AG09319 (cell line): ENCODE results near the gene SUGT1.

ENCODE experiments used
- DNase-seq: peaks from one replicate; pipeline ENCODE4 v3.0.0-alpha.2; 2010; ENCODE audit warnings: low read depth; ENCODE audit errors: extremely low read depth
- TF ChIP-seq, protein P1 (sequence below): IDR thresholded peaks from 2 replicates; pipeline ENCODE4 v1.5.1; 2011; ENCODE audit warnings: low read depth, mild to moderate bottlenecking, inconsistent platforms, low read length, moderate library complexity

The SUGT1 gene

DNA sequence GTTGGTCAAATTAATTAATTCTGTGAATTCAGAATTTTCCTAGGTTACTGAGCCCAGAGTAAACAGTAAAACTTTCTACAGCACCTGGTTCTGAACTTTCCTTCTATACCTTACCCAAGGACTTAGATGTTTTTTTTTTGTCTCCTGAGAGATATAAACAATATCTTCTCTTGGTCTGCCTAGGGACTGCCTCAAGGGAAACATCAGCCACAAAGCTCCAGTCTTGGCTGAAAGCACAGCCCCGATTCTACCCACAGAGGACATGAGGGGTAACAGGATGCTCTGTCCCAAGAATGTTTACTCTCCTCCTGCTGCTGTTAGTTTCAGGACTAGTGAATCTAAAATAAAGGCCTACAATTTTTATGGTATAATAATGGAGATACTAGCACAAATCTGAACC is 72.7 kb downstream of the SUGT1 start:
- no peak for DNase-seq
- TF ChIP-seq, protein P1, sequence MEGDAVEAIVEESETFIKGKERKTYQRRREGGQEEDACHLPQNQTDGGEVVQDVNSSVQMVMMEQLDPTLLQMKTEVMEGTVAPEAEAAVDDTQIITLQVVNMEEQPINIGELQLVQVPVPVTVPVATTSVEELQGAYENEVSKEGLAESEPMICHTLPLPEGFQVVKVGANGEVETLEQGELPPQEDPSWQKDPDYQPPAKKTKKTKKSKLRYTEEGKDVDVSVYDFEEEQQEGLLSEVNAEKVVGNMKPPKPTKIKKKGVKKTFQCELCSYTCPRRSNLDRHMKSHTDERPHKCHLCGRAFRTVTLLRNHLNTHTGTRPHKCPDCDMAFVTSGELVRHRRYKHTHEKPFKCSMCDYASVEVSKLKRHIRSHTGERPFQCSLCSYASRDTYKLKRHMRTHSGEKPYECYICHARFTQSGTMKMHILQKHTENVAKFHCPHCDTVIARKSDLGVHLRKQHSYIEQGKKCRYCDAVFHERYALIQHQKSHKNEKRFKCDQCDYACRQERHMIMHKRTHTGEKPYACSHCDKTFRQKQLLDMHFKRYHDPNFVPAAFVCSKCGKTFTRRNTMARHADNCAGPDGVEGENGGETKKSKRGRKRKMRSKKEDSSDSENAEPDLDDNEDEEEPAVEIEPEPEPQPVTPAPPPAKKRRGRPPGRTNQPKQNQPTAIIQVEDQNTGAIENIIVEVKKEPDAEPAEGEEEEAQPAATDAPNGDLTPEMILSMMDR, result no peak

DNA sequence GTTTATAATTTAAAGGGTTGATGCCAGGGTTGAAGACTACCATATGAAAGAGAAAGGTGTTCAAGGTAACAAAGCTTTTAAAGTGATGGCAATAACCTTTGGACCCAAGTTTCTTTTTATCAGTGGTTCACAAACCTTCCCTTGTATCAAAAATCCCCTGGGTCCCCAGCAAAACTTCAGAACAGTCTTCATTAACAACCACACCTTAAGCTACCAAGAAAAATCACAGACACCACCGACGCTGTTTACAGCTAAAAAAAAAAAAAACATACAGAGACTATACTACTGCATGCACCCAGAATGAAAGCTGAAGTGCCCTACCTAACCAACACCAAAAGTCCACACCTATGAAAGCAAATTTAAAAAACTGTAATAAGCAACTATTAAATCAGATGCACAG is 73.6 kb downstream of the SUGT1 start:
- TF ChIP-seq, protein P1, result no peak
- DNase-seq, result no peak

DNA sequence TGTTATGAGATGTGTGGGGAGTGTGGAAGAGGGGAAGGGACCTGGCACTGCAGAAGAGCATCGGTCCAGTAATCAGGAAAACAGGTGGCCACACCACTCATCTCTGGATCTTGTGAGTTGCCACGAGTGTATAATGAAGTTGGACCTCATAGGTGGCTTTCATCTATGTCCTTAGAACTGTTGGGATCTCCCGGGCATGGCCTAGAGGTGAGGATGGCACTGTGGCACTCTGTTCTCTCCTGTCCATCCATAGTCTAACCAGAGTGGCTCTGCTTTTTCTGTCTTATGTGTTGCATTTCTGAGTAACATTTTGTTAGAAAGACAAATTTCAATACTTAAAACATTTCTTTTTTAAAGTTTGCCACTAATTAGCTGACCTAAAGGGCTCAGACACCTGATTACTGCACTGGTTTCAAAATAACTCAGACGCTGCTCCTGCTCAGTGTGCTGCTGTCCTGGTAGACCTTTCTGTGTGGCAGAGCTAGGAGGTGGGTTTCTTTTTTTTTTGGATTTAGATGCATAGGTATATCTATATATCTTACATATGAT is 81.5 kb downstream of the SUGT1 start:
- TF ChIP-seq, protein P1, result no peak
- DNase-seq, result no peak

DNA sequence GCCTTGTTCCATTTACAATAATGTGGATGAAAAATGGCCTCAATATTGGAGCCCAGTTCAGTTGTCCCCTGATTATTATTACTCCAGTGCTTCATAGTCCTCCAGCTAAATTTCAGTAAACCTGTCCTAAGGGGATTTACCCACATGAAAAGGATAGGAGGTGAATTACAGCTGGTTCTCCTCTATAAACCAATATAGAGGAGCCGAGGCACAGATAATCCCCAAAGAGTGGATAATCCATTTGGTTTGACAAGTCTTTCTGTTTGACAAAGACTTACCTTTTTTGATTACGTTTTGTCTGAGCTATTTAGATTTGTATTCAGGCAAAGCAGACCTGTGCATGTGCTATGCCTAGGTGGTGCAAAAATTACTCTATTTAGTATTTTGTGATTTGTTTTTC is 84.3 kb downstream of the SUGT1 start:
- no peak for DNase-seq
- TF ChIP-seq, protein P1, result no peak

DNA sequence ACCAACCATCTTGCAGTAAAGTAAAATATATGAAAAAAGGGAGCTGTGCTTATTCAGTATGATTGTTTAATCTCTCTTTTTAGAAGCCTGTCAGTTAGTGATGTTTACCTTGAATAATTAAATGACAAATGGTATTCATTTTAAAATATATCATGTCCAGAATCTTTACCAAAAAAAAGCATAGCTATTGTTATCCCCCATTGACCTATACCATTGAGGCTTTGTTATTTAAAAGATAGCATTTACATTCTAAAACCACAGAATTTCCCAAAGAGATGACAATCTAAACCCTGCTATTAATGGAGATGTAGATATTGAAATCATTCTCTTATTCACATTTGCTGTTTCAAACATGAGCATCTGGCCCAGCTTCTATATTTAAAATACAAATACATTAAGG is 84.8 kb downstream of the SUGT1 start:
- DNase-seq, result no peak
- TF ChIP-seq, protein P1, result no peak

DNA sequence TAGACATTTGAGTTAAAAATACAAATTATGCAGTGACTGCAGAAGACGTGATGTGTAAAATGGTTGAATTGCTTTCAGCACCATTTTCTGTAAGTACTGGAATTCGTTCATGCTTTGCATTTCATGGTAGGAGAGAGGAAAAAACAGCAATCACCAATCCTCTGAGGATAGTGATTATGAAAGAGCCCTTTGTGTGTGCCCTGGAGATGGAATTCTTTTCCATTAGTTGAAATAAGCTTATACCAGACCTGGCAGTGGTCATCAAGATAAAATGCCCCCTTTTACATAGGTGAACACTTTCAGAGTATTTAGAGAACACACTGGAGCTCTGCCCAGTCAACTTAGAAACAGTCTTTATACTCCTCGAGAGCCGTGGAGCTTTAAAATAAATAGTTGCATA is 85.3 kb downstream of the SUGT1 start:
- DNase-seq, result no peak
- TF ChIP-seq, protein P1, result no peak

DNA sequence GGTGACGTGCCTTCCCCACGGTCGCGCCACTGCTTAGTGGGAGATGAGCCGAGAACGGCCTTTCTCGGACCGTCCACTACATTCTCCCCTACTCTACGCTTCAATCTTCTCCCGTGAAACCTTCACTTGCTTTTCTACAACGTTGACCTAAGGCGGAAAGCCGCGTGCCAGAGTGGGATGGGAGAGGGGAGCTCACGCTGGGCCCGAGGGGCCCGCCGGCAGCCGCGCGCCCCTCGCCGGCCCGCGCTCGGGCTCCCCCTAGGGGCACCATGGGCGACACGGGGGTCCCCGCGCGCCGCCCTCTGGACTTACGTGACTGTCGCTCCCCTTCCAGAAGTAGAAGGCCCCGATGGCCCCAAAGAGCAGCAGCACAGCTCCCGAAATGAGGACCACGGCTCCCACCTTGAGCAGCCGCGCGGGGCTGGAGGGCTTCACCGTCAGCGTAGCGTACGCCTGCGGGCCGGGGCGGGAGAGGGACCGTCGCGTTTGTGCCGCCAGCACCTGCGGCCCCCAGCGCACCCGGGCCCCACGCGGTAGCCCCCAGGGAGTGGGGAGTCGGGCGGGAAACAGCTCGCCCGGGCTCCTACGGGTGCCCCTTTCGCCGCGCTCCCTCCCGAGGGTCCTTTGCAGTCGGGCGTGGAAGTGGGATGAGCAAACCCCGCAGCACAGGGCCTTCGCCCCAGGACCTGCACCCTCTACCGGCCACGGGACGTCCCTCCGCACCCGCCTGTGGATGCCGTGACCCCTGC is 86.3 kb downstream of the SUGT1 start:
- TF ChIP-seq, protein P1, result peak; percentile 4
- DNase-seq, result no peak
